ENCODE results near the gene RCAN2. TPM values are rescaled to one million over a fixed set of nuclear protein-coding genes. Genes with fewer than 3 reads are reported as not detected.
"Not testable (repeated sequence)": the region's sequence is repeated elsewhere in the genome, so short reads cannot be mapped to it uniquely, and the experiment has no call there.

RCAN2 gene
- total and polyA plus RNA-seq, 2 experiments from 2014 or later, result 44.9 to 55.6 TPM

DNA sequence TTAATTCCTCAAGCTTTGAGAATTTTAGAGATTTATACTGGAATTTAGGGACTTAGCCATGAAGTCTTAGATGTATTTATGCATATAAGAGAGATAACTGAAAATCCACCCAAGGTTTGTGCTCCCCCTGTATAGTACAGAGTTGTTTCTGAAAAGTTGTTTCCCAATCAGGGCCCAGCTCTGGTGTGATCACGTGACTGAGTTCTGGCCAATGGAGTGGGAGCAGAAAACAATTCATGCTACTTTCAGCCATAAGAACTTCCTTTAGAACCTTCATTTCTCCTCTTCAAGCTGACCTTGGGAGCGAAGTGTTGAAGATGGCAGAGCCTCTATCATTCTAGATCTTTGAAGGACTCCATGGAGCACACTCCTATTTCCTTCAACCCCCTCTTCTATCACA lies 151.0 kb downstream of the RCAN2 start:
- Histone ChIP-seq H3K36me3 (no peaks in the 10 kb centered on the region), H3K27me3 (no peaks in the 10 kb centered on the region), H3K4me1 (ENCODE audit: low read depth) (no peaks in the 10 kb centered on the region), H3K27ac (no peak overlapping the region), H3K9me3 (ENCODE audit: low read depth) (no peaks in the 10 kb centered on the region), H3K4me3 (no peak overlapping the region)
- no peak for TF ChIP-seq CTCF (IDR thresholded peaks at IDR 0.05; ENCODE audit: low read depth, low read length)
- no peak for DNase-seq (ENCODE audit: low read depth in 1 of 2, low spot score in 1 of 2)

- H3K36me3 ChIP-seq, result no peaks in the 10 kb centered on the region
- no peak for TF ChIP-seq CTCF (IDR thresholded peaks at IDR 0.05; ENCODE audit: low read depth, low read length)
- no peak for DNase-seq (ENCODE audit: low read depth in 1 of 2, low spot score in 1 of 2)
These were observed 153.1 kb downstream of the RCAN2 start for GRCh38 chr6:46338131-46338530.

GRCh38 chr6:46334442-46334841 lies 156.8 kb downstream of the RCAN2 start:
- H3K36me3 ChIP-seq, result no peaks in the 10 kb centered on the region
- H3K9me3 ChIP-seq (ENCODE audit: low read depth), result no peaks in the 10 kb centered on the region
- H3K27me3 ChIP-seq, result no peaks in the 10 kb centered on the region
- H3K27ac ChIP-seq, result no peak overlapping the region
- H3K4me1 ChIP-seq (ENCODE audit: low read depth), result no peaks in the 10 kb centered on the region
- no peak overlapping the region for H3K4me3 ChIP-seq
- no peak for DNase-seq (ENCODE audit: low read depth in 1 of 2, low spot score in 1 of 2)
- TF ChIP-seq CTCF (IDR thresholded peaks at IDR 0.05; ENCODE audit: low read depth, low read length), result no peak

More at GRCh38 chr6:46338131-46338530, 153.1 kb downstream of the RCAN2 start:
- no peaks in the 10 kb centered on the region for H3K9me3 ChIP-seq (ENCODE audit: low read depth)
- no peaks in the 10 kb centered on the region for H3K27me3 ChIP-seq
- H3K4me3 ChIP-seq, result no peak overlapping the region
- no peaks in the 10 kb centered on the region for H3K4me1 ChIP-seq (ENCODE audit: low read depth)
- no peak overlapping the region for H3K27ac ChIP-seq

- no peak for TF ChIP-seq CTCF (IDR thresholded peaks at IDR 0.05; ENCODE audit: low read depth, low read length)
- Histone ChIP-seq H3K4me3 (no peak overlapping the region), H3K27me3 (no peaks in the 10 kb centered on the region), H3K9me3 (ENCODE audit: low read depth) (no peaks in the 10 kb centered on the region), H3K27ac (no peak overlapping the region), H3K36me3 (no peaks in the 10 kb centered on the region), H3K4me1 (ENCODE audit: low read depth) (no peaks in the 10 kb centered on the region)
- DNase-seq (ENCODE audit: low read depth in 1 of 2, low spot score in 1 of 2), result peak in 1 of 2 donors; percentile 28
These were observed 157.8 kb downstream of the RCAN2 start for GRCh38 chr6:46333481-46333880.

DNA sequence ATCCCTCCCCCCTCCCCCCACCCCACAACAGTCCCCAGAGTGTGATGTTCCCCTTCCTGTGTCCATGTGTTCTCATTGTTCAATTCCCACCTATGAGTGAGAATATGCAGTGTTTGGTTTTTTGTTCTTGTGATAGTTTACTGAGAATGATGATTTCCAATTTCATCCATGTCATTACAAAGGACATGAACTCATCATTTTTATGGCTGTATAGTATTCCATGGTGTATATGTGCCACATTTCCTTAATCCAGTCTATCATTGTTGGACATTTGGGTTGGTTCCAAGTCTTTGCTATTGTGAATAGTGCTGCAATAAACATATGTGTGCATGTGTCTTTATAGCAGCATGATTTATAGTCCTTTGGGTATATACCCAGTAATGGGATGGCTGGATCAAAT lies 158.8 kb downstream of the RCAN2 start:
- not testable (repeated sequence) for H3K4me1 ChIP-seq (ENCODE audit: low read depth); H3K27me3 ChIP-seq; H3K27ac ChIP-seq; H3K9me3 ChIP-seq (ENCODE audit: low read depth); H3K36me3 ChIP-seq; H3K4me3 ChIP-seq; DNase-seq (ENCODE audit: low read depth in 1 of 2, low spot score in 1 of 2)

- peak in 1 of 2 donors; percentile 19 for DNase-seq (ENCODE audit: low read depth in 1 of 2, low spot score in 1 of 2)
- Histone ChIP-seq H3K27me3 (no peaks in the 10 kb centered on the region), H3K4me1 (ENCODE audit: low read depth) (peaks cover 3% of the 10 kb centered on the region), H3K27ac (no peak overlapping the region), H3K36me3 (no peaks in the 10 kb centered on the region), H3K4me3 (no peak overlapping the region), H3K9me3 (ENCODE audit: low read depth) (no peaks in the 10 kb centered on the region)
- no peak for TF ChIP-seq CTCF (IDR thresholded peaks at IDR 0.05; ENCODE audit: low read depth, low read length)
These were observed 159.8 kb downstream of the RCAN2 start for GRCh38 chr6:46331461-46331860.
